Measurements from ENCODE around the gene PPP2R2D. TPM values are rescaled to one million over a fixed set of nuclear protein-coding genes. Genes with fewer than 3 reads are reported as not detected.

The PPP2R2D gene
- total RNA-seq, 4 donors from 2014 or later, result 27.2 to 57.0 (median 44.1) TPM

- Histone ChIP-seq H3K36me3 (no peaks in the 10 kb centered on the region), H3K27me3 (peaks cover 27% of the 10 kb centered on the region), H3K4me1 (peaks cover 0 to 6% (median 5%) of the 10 kb centered on the region in 3 donors), H3K4me3 (no peak overlapping the region), H3K9me3 (no peaks in the 10 kb centered on the region), H3K27ac (no peak overlapping the region)
- 0 to 37% methylated on average over 1 to 4 of the region's 25 CpGs for WGBS, 2 donors (ENCODE audit: low coverage in 1 of 2)
- ATAC-seq, result peak; percentile 92
- TF ChIP-seq POLR2AphosphoS5 (IDR thresholded peaks at IDR 0.05) (no peak), CTCF (IDR thresholded peaks at IDR 0.05) (peak in 3 of 4 experiments; percentile 93 to 99 (median 95))
These were observed 15.2 kb upstream of the PPP2R2D start for GRCh38 chr10:131885391-131886165.

DNA sequence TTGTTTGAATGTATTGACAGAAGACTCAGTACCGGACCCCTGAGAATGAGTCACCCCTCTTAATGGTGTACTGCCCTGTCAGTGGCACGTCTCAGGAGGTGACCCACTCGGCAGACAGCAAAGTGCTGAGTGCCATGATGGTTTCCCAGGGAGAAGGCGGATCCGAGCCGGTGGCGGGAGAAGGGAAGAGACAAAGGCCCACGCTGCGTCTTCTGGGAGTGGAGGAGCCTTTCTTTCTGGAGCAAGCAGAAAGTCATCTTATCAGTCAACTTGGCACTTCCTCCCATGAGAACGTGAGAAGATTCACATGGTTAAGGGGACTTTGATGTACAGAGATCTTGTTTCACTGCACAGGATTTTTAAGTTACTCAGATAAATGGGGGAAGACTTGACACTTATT lies 14.6 kb upstream of the PPP2R2D start:
- no peaks in the 10 kb centered on the region for H3K9me3 ChIP-seq
- WGBS, 2 donors (ENCODE audit: low coverage in 1 of 2), result 49 to 75% methylated on average over 3 to 7 of the region's 10 CpGs
- peaks cover 34% of the 10 kb centered on the region for H3K27me3 ChIP-seq
- no peak overlapping the region for H3K27ac ChIP-seq
- peak; percentile 5 for ATAC-seq
- H3K4me3 ChIP-seq, result no peak overlapping the region
- no peaks in the 10 kb centered on the region for H3K36me3 ChIP-seq
- no peak for TF ChIP-seq POLR2AphosphoS5 (IDR thresholded peaks at IDR 0.05)
- no peak for TF ChIP-seq POLR2A (IDR thresholded peaks at IDR 0.05)
- no peak for TF ChIP-seq CTCF (IDR thresholded peaks at IDR 0.05)
- no peak for TF ChIP-seq EP300 (IDR thresholded peaks at IDR 0.05)
- peaks cover 0 to 6% (median 5%) of the 10 kb centered on the region in 3 donors for H3K4me1 ChIP-seq

DNA sequence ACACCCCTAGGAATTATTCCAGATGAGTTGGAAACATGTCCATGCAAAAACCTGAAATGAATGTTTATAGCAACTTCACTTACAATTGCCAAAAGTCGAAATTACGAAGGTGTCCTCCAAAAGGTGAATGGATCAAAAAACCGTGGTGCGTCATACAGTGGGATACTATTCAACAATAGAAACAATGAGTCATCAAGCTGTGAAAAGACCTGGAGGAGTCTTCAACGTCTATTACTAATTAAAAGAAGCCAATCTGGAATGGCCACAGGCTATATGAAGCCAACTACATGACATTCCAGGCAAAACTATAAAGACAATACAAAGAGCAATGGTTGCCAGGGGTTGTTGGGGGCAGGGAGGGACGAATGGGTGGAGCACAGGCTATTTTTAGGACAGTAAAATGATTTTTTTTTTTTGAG lies 12.6 kb upstream of the PPP2R2D start:
- Histone ChIP-seq H3K4me1 (peaks cover 0 to 6% (median 5%) of the 10 kb centered on the region in 3 donors), H3K27ac (no peak overlapping the region), H3K9me3 (no peaks in the 10 kb centered on the region), H3K36me3 (no peaks in the 10 kb centered on the region), H3K27me3 (peaks cover 43% of the 10 kb centered on the region), H3K4me3 (no peak overlapping the region)
- TF ChIP-seq POLR2AphosphoS5 (IDR thresholded peaks at IDR 0.05) (no peak), CTCF (IDR thresholded peaks at IDR 0.05) (no peak), EP300 (IDR thresholded peaks at IDR 0.05) (no peak), POLR2A (IDR thresholded peaks at IDR 0.05) (no peak)
- WGBS, 2 donors (ENCODE audit: low coverage in 1 of 2), result 72 to 75% methylated on average over 6 of the region's 6 CpGs
- no peak for ATAC-seq

DNA sequence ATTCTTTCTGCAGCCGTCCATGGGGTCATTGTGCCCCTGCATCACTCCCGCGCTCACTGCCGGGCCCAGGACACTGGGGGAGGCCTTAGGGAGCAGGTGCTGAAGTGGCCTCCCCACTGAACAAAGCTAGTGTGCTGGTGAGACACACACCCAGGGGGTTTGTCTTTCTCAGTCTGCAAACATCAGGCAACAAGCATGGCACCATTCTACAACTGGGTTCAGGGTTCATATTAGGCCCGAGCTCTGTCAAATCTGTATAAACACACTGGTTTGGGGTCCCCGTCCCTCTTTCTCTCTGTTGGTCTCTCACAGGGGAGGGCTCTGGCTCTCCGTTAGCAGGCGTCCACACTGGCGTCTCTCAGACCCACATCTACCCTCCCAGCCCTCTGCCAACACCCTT lies 11.1 kb upstream of the PPP2R2D start:
- Histone ChIP-seq H3K4me1 (peaks cover 0 to 6% (median 5%) of the 10 kb centered on the region in 3 donors), H3K9me3 (no peaks in the 10 kb centered on the region), H3K27me3 (peaks cover 58% of the 10 kb centered on the region), H3K36me3 (no peaks in the 10 kb centered on the region), H3K27ac (no peak overlapping the region), H3K4me3 (no peak overlapping the region)
- no peak for ATAC-seq
- TF ChIP-seq CTCF (IDR thresholded peaks at IDR 0.05), result no peak
- no peak for TF ChIP-seq POLR2A (IDR thresholded peaks at IDR 0.05)
- 89% methylated on average over 5 of the region's 9 CpGs; no CpG with 5 or more reads in 1 of the 2 donors for WGBS, 2 donors (ENCODE audit: low coverage in 1 of 2)
